Fibroblast of lung (primary cell): ENCODE data around the gene FRK. TPM values are rescaled to one million over a fixed set of nuclear protein-coding genes. Genes with fewer than 3 reads are reported as not detected.

ENCODE experiments used
- DNase-seq, 2 donors: peaks; one replicate each; pipeline versions ENCODE4 v3.0.0 to v3.0.0-alpha.2; 2010; ENCODE audit warnings: low read depth in 2 of 2
- H2AFZ ChIP-seq: 2 replicates; pipeline ENCODE4 v1.5.1; 2012; ENCODE audit warnings: low read length, control low read depth, inconsistent platforms
- H3K27ac ChIP-seq: 2 replicates; pipeline ENCODE4 v1.5.1; 2011; ENCODE audit warnings: low read length, control low read depth; ENCODE audit not compliant: insufficient read depth
- H3K27me3 ChIP-seq: 2 replicates; pipeline ENCODE4 v1.5.1; 2011; ENCODE audit warnings: mild to moderate bottlenecking, low read length; ENCODE audit not compliant: control insufficient read depth, insufficient read depth
- H3K36me3 ChIP-seq: 2 replicates; pipeline ENCODE4 v1.5.1; 2011; ENCODE audit warnings: low read length; ENCODE audit not compliant: control insufficient read depth, insufficient read depth
- H3K4me1 ChIP-seq: 2 replicates; pipeline ENCODE4 v1.5.1; 2011; ENCODE audit warnings: low read length; ENCODE audit not compliant: control insufficient read depth, insufficient read depth; ENCODE audit errors: extremely low read depth
- H3K4me2 ChIP-seq: 2 replicates; pipeline ENCODE4 v1.5.1; 2011; ENCODE audit warnings: low read length, control low read depth; ENCODE audit not compliant: insufficient read depth; ENCODE audit errors: extremely low read depth
- H3K4me3 ChIP-seq, 4 experiments: fragments of 200-600 bp in 1 of 4; sonication (generic) in 1 of 4; replicated peaks in 1 of 4; 2 replicates each; pipeline ENCODE4 v1.5.1; 2011 to 2016; ENCODE audit warnings: low read length in 4 of 4, low read depth in 3 of 4, mild to moderate bottlenecking in 3 of 4, control low read depth in 2 of 4, inconsistent platforms in 1 of 4, mixed read lengths in 1 of 4; ENCODE audit not compliant: insufficient read depth in 1 of 4; ENCODE audit errors: control extremely low read depth in 1 of 4
- H3K79me2 ChIP-seq: 2 replicates; pipeline ENCODE4 v1.5.1; 2012; ENCODE audit warnings: mild to moderate bottlenecking, low read length, inconsistent platforms; ENCODE audit not compliant: control insufficient read depth, insufficient read depth
- H3K9ac ChIP-seq: 2 replicates; pipeline ENCODE4 v1.5.1; 2011; ENCODE audit warnings: mild to moderate bottlenecking, low read length, control low read depth; ENCODE audit not compliant: insufficient read depth
- H3K9me3 ChIP-seq: 2 replicates; pipeline ENCODE4 v1.5.1; 2012; ENCODE audit warnings: low read depth, low read length; ENCODE audit not compliant: control insufficient read depth, insufficient read depth
- H4K20me1 ChIP-seq: 2 replicates; pipeline ENCODE4 v1.5.1; 2011; ENCODE audit warnings: low read length; ENCODE audit not compliant: control insufficient read depth, insufficient read depth; ENCODE audit errors: extremely low read depth
- EZH2 ChIP-seq: IDR thresholded peaks from 2 replicates; pipeline ENCODE4 v1.5.1; 2012; ENCODE audit warnings: low read length, control low read depth, mild to moderate bottlenecking; ENCODE audit errors: missing control alignments
- polyA plus RNA-seq, 2 donors: library from polyadenylated mRNA; depleted of rRNA in 1 of 2; stranded (reverse) in 1 of 2; unstranded in 1 of 2; fragments of >200 nt; gene quantifications; 2 replicates each; pipeline ENCODE4 v1.2.1, GENCODE V29; 2011 to 2012; ENCODE audit warnings: missing spikeins in 1 of 2
- total RNA-seq: library from RNA; depleted of rRNA; stranded (reverse); fragments of >200 nt; gene quantifications from 2 replicates; pipeline ENCODE4 v1.2.1, GENCODE V29; 2014
- TF ChIP-seq, protein P1 (sequence below), 2 donors: IDR thresholded peaks in 1 of 2; conservative IDR thresholded peaks in 1 of 2; 1 replicate in 1 of 2; 2 replicates in 1 of 2; pipeline ENCODE4 v1.5.1; 2011 to 2012; ENCODE audit warnings: low read length in 2 of 2, control low read depth in 1 of 2, inconsistent platforms in 1 of 2, low read depth in 1 of 2, mild to moderate bottlenecking in 1 of 2

FRK gene
- total and polyA plus RNA-seq, 2 donors (not counting 1 experiment from before 2014, with no cell fraction given): 0.18 to 0.33 TPM

DNA sequence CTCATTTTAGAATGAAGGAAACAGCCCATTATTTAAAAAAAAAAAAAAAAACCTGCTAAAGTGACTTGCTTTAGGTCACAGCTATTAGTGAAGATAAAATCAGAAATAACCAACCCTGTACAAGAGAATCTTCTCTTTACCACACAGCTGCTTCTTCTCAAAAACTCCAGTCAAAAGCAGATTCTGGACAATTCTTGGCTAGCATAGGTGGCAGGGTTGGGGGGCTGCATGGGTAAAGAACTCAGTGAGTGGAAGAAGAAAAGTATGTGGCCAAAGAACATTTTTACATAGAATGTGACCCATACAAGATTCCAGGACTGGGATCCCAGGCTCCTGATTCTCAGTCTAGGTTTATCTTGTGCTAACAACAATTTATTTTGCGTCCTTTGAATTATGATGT is 9.4 kb upstream of the FRK start:
- no peak for TF ChIP-seq EZH2
- TF ChIP-seq, protein P1, sequence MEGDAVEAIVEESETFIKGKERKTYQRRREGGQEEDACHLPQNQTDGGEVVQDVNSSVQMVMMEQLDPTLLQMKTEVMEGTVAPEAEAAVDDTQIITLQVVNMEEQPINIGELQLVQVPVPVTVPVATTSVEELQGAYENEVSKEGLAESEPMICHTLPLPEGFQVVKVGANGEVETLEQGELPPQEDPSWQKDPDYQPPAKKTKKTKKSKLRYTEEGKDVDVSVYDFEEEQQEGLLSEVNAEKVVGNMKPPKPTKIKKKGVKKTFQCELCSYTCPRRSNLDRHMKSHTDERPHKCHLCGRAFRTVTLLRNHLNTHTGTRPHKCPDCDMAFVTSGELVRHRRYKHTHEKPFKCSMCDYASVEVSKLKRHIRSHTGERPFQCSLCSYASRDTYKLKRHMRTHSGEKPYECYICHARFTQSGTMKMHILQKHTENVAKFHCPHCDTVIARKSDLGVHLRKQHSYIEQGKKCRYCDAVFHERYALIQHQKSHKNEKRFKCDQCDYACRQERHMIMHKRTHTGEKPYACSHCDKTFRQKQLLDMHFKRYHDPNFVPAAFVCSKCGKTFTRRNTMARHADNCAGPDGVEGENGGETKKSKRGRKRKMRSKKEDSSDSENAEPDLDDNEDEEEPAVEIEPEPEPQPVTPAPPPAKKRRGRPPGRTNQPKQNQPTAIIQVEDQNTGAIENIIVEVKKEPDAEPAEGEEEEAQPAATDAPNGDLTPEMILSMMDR (conservative IDR thresholded peaks at IDR 0.05 in 1 of 2, IDR thresholded peaks at IDR 0.05 in 1 of 2; ENCODE audit: low read depth in 1 of 2, low read length in 2 of 2): no peak
- no peak overlapping the region for H3K4me2 ChIP-seq
- H3K27ac ChIP-seq: no peak overlapping the region

DNA sequence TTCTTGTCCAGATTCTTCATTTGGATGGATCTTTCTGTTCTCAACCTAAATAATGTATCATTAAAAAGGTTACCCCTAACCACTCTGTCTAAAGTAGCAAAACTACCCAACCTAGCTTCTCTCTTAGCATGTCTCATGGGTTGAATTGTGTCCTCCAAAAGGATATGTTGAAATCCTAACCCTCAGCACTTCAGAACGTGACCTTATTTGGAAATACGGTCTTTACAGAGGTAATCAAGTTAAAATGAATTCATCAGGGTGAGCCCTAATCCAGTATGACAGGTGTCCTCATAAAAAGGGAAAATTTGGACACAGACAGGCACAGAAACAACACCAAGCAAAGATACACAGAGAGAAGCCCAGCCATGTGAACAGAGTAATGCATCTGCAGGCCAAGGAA is 6.1 kb upstream of the FRK start:
- Histone ChIP-seq H3K79me2 (no peaks in the 10 kb centered on the region), H3K4me3 (no peak overlapping the region), H3K9ac (no peak overlapping the region), H3K36me3 (no peaks in the 10 kb centered on the region), H4K20me1 (no peaks in the 10 kb centered on the region), H3K9me3 (no peaks in the 10 kb centered on the region), H3K27ac (no peak overlapping the region), H2AFZ (no peak overlapping the region), H3K27me3 (no peaks in the 10 kb centered on the region), H3K4me2 (no peak overlapping the region), H3K4me1 (no peaks in the 10 kb centered on the region)
- no peak for TF ChIP-seq EZH2
- TF ChIP-seq, protein P1 (conservative IDR thresholded peaks at IDR 0.05 in 1 of 2, IDR thresholded peaks at IDR 0.05 in 1 of 2; ENCODE audit: low read depth in 1 of 2, low read length in 2 of 2): no peak
- DNase-seq: no peak

More for the DNA sequence above, 9.4 kb upstream of the FRK start:
- Histone ChIP-seq H3K9me3 (no peaks in the 10 kb centered on the region), H3K4me1 (peaks cover 3% of the 10 kb centered on the region), H3K79me2 (no peaks in the 10 kb centered on the region), H3K9ac (no peak overlapping the region), H3K4me3 (no peak overlapping the region), H4K20me1 (no peaks in the 10 kb centered on the region), H3K27me3 (no peaks in the 10 kb centered on the region), H3K36me3 (no peaks in the 10 kb centered on the region), H2AFZ (no peak overlapping the region)
- DNase-seq: no peak

DNA sequence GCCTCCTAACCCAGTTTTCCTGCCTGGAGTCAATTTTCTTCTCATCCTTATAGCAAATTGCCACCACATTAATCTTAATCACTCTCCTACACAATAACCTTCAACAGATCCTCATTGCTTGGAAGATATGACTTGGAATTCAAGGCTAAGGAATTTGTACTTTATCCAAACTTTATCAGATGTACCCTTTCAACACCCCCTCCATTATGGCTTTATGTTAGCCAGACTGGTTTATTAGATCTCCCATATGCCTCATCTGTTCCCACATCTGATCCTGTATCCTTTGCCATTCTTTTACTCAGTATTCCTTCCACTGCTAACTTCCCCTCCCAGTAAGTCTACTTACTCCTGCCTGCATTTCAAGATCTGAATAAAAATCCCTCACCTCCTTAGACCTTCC is 4.0 kb upstream of the FRK start:
- Histone ChIP-seq H3K36me3 (no peaks in the 10 kb centered on the region), H3K79me2 (no peaks in the 10 kb centered on the region), H3K27ac (no peak overlapping the region), H3K27me3 (no peaks in the 10 kb centered on the region), H3K9ac (no peak overlapping the region), H3K4me1 (no peaks in the 10 kb centered on the region), H3K4me3 (no peak overlapping the region), H4K20me1 (no peaks in the 10 kb centered on the region), H3K9me3 (no peaks in the 10 kb centered on the region), H3K4me2 (no peak overlapping the region), H2AFZ (no peak overlapping the region)
- no peak for DNase-seq
- TF ChIP-seq EZH2: no peak
- TF ChIP-seq, protein P1 (conservative IDR thresholded peaks at IDR 0.05 in 1 of 2, IDR thresholded peaks at IDR 0.05 in 1 of 2; ENCODE audit: low read depth in 1 of 2, low read length in 2 of 2): no peak
